HepG2 (cell line): ENCODE results near the gene NFIL3. TPM values are rescaled to one million over a fixed set of nuclear protein-coding genes. Genes with fewer than 3 reads are reported as not detected.

Experiments used
- ASH2L ChIP-seq: fragments of 300-600, 200-600 bp; sonication (generic); IDR thresholded peaks from 2 replicates; pipeline ENCODE4 v1.7.0; 2017; ENCODE audit warnings: low read depth, mild to moderate bottlenecking, moderate library complexity, mixed read lengths, low read length; ENCODE audit not compliant: insufficient read length
- ATF1 ChIP-seq: IDR thresholded peaks from 2 replicates; pipeline ENCODE4 v1.6.1; 2016; ENCODE audit warnings: mild to moderate bottlenecking, control low read depth
- ETV5 ChIP-seq: IDR thresholded peaks from 2 replicates; pipeline ENCODE4 v1.6.1; 2018; ENCODE audit warnings: missing biosample characterization, missing genetic modification reagents, inconsistent platforms, borderline replicate concordance
- KDM5B ChIP-seq: sonication (generic); formaldehyde crosslinking; IDR thresholded peaks from 2 replicates; pipeline ENCODE4 v1.4.0; 2020; ENCODE audit warnings: missing genetic modification reagents, mild to moderate bottlenecking, borderline replicate concordance
- MAFF ChIP-seq: IDR thresholded peaks from 2 replicates; pipeline ENCODE4 v1.6.1; 2011; ENCODE audit warnings: low read depth, low read length, improper control_type of control experiment
- MATR3 ChIP-seq: sonication (generic); formaldehyde crosslinking; IDR thresholded peaks from 2 replicates; pipeline ENCODE4 v1.4.0; 2020; ENCODE audit warnings: missing genetic modification reagents
- MBNL3 ChIP-seq: fragments of 250-450 bp; sonication (Bioruptor Pico); conservative IDR thresholded peaks from 2 replicates; pipeline ENCODE4 v1.8.0; 2022; ENCODE audit warnings: mild to moderate bottlenecking, inconsistent platforms
- MNT ChIP-seq: fragments of 450-650 bp; IDR thresholded peaks from 2 replicates; pipeline ENCODE4 v1.6.1; 2016
- NAIF1 ChIP-seq: sonication (generic); formaldehyde crosslinking; IDR thresholded peaks from 2 replicates; pipeline ENCODE4 v1.5.0; 2020; ENCODE audit warnings: mild to moderate bottlenecking, missing genetic modification reagents, borderline replicate concordance
- NCOA5 ChIP-seq: sonication (generic); formaldehyde crosslinking; IDR thresholded peaks from 2 replicates; pipeline ENCODE4 v1.4.0; 2020; ENCODE audit warnings: missing genetic modification reagents
- PHF20 ChIP-seq: sonication (generic); formaldehyde crosslinking; IDR thresholded peaks from 2 replicates; pipeline ENCODE4 v1.5.0; 2020; ENCODE audit warnings: mild to moderate bottlenecking, missing genetic modification reagents
- PITX1 ChIP-seq: sonication (generic); formaldehyde crosslinking; IDR thresholded peaks from 2 replicates; pipeline ENCODE4 v1.5.1; 2020; ENCODE audit warnings: mild to moderate bottlenecking, missing genetic modification reagents
- TGIF2 ChIP-seq: IDR thresholded peaks from 2 replicates; pipeline ENCODE4 v1.6.1; 2016; ENCODE audit warnings: control low read depth, missing compliant biosample characterization
- U2AF2 ChIP-seq: fragments of 200-400 bp; formaldehyde crosslinking; IDR thresholded peaks from 2 replicates; pipeline ENCODE4 v1.6.1; 2017; ENCODE audit warnings: low read depth, mild to moderate bottlenecking, low read length
- ZBTB38 ChIP-seq: sonication (generic); formaldehyde crosslinking; IDR thresholded peaks from 2 replicates; pipeline ENCODE4 v1.5.1; 2020; ENCODE audit warnings: mild to moderate bottlenecking, missing genetic modification reagents
- ZFAT ChIP-seq: sonication (generic); formaldehyde crosslinking; conservative IDR thresholded peaks from 2 replicates; pipeline ENCODE4 v1.8.1; 2023; ENCODE audit warnings: missing genetic modification reagents, inconsistent platforms
- ZNF142 ChIP-seq: sonication (generic); formaldehyde crosslinking; IDR thresholded peaks from 2 replicates; pipeline ENCODE4 v1.4.0; 2020; ENCODE audit warnings: missing genetic modification reagents
- ZNF251 ChIP-seq: sonication (generic); formaldehyde crosslinking; IDR thresholded peaks from 2 replicates; pipeline ENCODE4 v1.9.0; 2021; ENCODE audit warnings: mild to moderate bottlenecking, missing genetic modification reagents
- ZNF329 ChIP-seq: sonication (generic); formaldehyde crosslinking; IDR thresholded peaks from 2 replicates; pipeline ENCODE4 v1.9.0; 2021; ENCODE audit warnings: low read depth, mild to moderate bottlenecking, missing genetic modification reagents
- ZNF367 ChIP-seq: sonication (generic); formaldehyde crosslinking; IDR thresholded peaks from 2 replicates; pipeline ENCODE4 v1.4.0; 2020; ENCODE audit warnings: missing genetic modification reagents, borderline replicate concordance
- ZNF530 ChIP-seq: sonication (generic); formaldehyde crosslinking; IDR thresholded peaks from 2 replicates; pipeline ENCODE4 v1.5.0; 2020; ENCODE audit warnings: low read depth, mild to moderate bottlenecking, missing genetic modification reagents
- ZNF644 ChIP-seq: IDR thresholded peaks from 2 replicates; pipeline ENCODE4 v1.6.1; 2016; ENCODE audit warnings: low read depth
- ZNF788 ChIP-seq: sonication (generic); formaldehyde crosslinking; IDR thresholded peaks from 2 replicates; pipeline ENCODE4 v1.5.0; 2020; ENCODE audit warnings: mild to moderate bottlenecking, missing genetic modification reagents, borderline replicate concordance
- ZNF839 ChIP-seq: sonication (generic); formaldehyde crosslinking; IDR thresholded peaks from 2 replicates; pipeline ENCODE4 v1.4.0; 2020; ENCODE audit warnings: missing genetic modification reagents, mild to moderate bottlenecking, borderline replicate concordance
- ZNF883 ChIP-seq: sonication (generic); formaldehyde crosslinking; IDR thresholded peaks from 2 replicates; pipeline ENCODE4 v1.5.1; 2020; ENCODE audit warnings: mild to moderate bottlenecking, missing genetic modification reagents; ENCODE audit errors: not compliant biosample characterization
- polyA plus RNA-seq, 8 experiments: library from polyadenylated mRNA; depleted of rRNA in 3 of 8; stranded (reverse) in 7 of 8; unstranded in 1 of 8; fragments of >200 nt; fragmentation: Illumina TruSeq in 4 of 8; extraction: Trizol in 4 of 8; gene quantifications; 2 replicates each; pipeline versions ENCODE4 v1.2.1 to v1.2.3, GENCODE V29; 2011 to 2016; ENCODE audit warnings: low read depth in 4 of 8, missing spikeins in 1 of 8, mixed read lengths in 1 of 8; ENCODE audit not compliant: insufficient read depth in 1 of 8
- total RNA-seq, 5 experiments: library from RNA; depleted of rRNA; stranded (reverse); fragments of >200 nt; fragmentation: Illumina TruSeq; extraction: Trizol; gene quantifications; 2 replicates each; pipeline ENCODE4 v1.2.3, GENCODE V29; 2016; ENCODE audit warnings: low read depth in 1 of 5

NFIL3 gene
- total and polyA plus RNA-seq, 2 of the 13 experiments (the other 11 are each of a cell fraction or from before 2014, with no cell fraction given): 46.6 to 54.2 TPM

- TF ChIP-seq ZNF788 (CRISPR knock-in tag) (no peak), ZNF644 (CRISPR knock-in tag) (no peak), ASH2L (no peak), ZNF329 (CRISPR knock-in tag) (no peak), ZNF530 (no peak), ZNF142 (CRISPR knock-in tag) (peak; percentile 51), ETV5 (CRISPR knock-in tag) (no peak), TGIF2 (CRISPR knock-in tag) (no peak), ZFAT (CRISPR knock-in tag) (no peak), MNT (no peak), ATF1 (no peak), PHF20 (CRISPR knock-in tag) (no peak), MATR3 (CRISPR knock-in tag) (no peak), ZNF839 (CRISPR knock-in tag) (no peak), ZNF251 (CRISPR knock-in tag) (no peak), ZNF367 (CRISPR knock-in tag) (no peak), ZNF883 (CRISPR knock-in tag) (no peak), U2AF2 (no peak), ZBTB38 (CRISPR knock-in tag) (no peak), NCOA5 (CRISPR knock-in tag) (no peak), NAIF1 (CRISPR knock-in tag) (no peak), MAFF (no peak), KDM5B (no peak), MBNL3 (CRISPR knock-in tag) (no peak), PITX1 (no peak)
Observed at GRCh38 chr9:91422758-91423711, 597 bp downstream of the NFIL3 start (continued).
